H1 (cell line): ENCODE results near the gene TAF3.

Experiments used
- CTCF ChIP-seq, 3 experiments: IDR thresholded peaks; 1 replicate in 2 of 3; 2 replicates in 1 of 3; pipeline versions ENCODE4 v1.5.1 to v1.6.1; 2011; ENCODE audit warnings: low read length in 3 of 3, mild to moderate bottlenecking in 3 of 3, inconsistent platforms in 2 of 3, low read depth in 1 of 3, moderate library complexity in 1 of 3; ENCODE audit not compliant: insufficient read depth in 1 of 3; ENCODE audit errors: control extremely low read depth in 1 of 3
- EP300 ChIP-seq, 2 experiments: IDR thresholded peaks; 1 replicate in 1 of 2; 2 replicates in 1 of 2; pipeline ENCODE4 v1.6.1; 2011 to 2012; ENCODE audit warnings: low read depth in 2 of 2, low read length in 2 of 2, mild to moderate bottlenecking in 2 of 2, borderline replicate concordance in 1 of 2, inconsistent platforms in 1 of 2, moderate library complexity in 1 of 2
- SP1 ChIP-seq: IDR thresholded peaks from 2 replicates; pipeline ENCODE4 v1.6.1; 2011; ENCODE audit warnings: low read depth, low read length
- SUZ12 ChIP-seq: fragments of 200-600 bp; sonication (generic); IDR thresholded peaks from 2 replicates; pipeline ENCODE4 v1.6.1; 2012; ENCODE audit warnings: mild to moderate bottlenecking, inconsistent platforms, low read length, moderate library complexity, mixed read lengths
- TAF1 ChIP-seq: IDR thresholded peaks from 2 replicates; pipeline ENCODE4 v1.6.1; 2011; ENCODE audit warnings: mild to moderate bottlenecking, low read depth, low read length

- TF ChIP-seq EP300 (IDR thresholded peaks at IDR 0.05; ENCODE audit: borderline replicate concordance in 1 of 2, low read depth in 2 of 2, low read length in 2 of 2) (no peak), TAF1 (no peak), CTCF (IDR thresholded peaks at IDR 0.05; ENCODE audit: control extremely low read depth in 1 of 3, insufficient read depth in 1 of 3, low read depth in 1 of 3, low read length in 3 of 3) (no peak), SUZ12 (no peak), SP1 (no peak)
Observed at GRCh38 chr10:8044331-8044907, 226.1 kb downstream of the TAF3 start.
